OCI-LY7 (cell line): ENCODE measurements around the gene KAT6B.

Experiments
- CTCF ChIP-seq: fragments of 200-600 bp; sonication (generic); conservative IDR thresholded peaks from 2 replicates; pipeline ENCODE4 v1.5.1; 2014; ENCODE audit warnings: mild to moderate bottlenecking, antibody characterized with exemption, low read length, moderate library complexity, mixed read lengths
- EZH2phosphoT487 ChIP-seq: fragments of 200-600 bp; sonication (generic); IDR thresholded peaks from 2 replicates; pipeline ENCODE4 v1.6.1; 2018; ENCODE audit warnings: low read depth, borderline replicate concordance, mild to moderate bottlenecking, mixed run types, antibody characterized with exemption, low read length, moderate library complexity, mixed read lengths

GRCh38 chr10:75071756-75072155 lies 245.4 kb downstream of the KAT6B start:
- no peak for TF ChIP-seq CTCF
- no peak for TF ChIP-seq EZH2phosphoT487
